Ecto neural progenitor cell (in vitro differentiated cells): Measurements from ENCODE around the gene FEN1.

Source experiments
- DNase-seq: peaks from one replicate; pipeline ENCODE4 v3.0.0-alpha.2; 2018; ENCODE audit warnings: low spot score

FEN1 gene

GRCh38 chr11:61757213-61757862 is 35.4 kb upstream of the FEN1 start:
- DNase-seq = no peak

GRCh38 chr11:61760946-61761345 is 31.8 kb upstream of the FEN1 start:
- DNase-seq = no peak

GRCh38 chr11:61761440-61762222 is 31.1 kb upstream of the FEN1 start:
- no peak for DNase-seq

- DNase-seq = no peak
These were observed 30.5 kb upstream of the FEN1 start for GRCh38 chr11:61762223-61762615.

- no peak for DNase-seq
These were observed 29.9 kb upstream of the FEN1 start for GRCh38 chr11:61762798-61763197.

- DNase-seq = no peak
These were observed 28.6 kb upstream of the FEN1 start for GRCh38 chr11:61763930-61764605.

GRCh38 chr11:61764606-61765260 is 28.0 kb upstream of the FEN1 start:
- no peak for DNase-seq

- no peak for DNase-seq
These were observed 27.0 kb upstream of the FEN1 start for GRCh38 chr11:61765550-61766253.

GRCh38 chr11:61766353-61766841 is 26.3 kb upstream of the FEN1 start:
- DNase-seq = no peak

- DNase-seq = no peak
These were observed 24.2 kb upstream of the FEN1 start for GRCh38 chr11:61768376-61769076.

- DNase-seq = peak; percentile 59
These were observed 23.4 kb upstream of the FEN1 start for GRCh38 chr11:61769169-61769920.

GRCh38 chr11:61769946-61770683 is 22.6 kb upstream of the FEN1 start:
- no peak for DNase-seq

GRCh38 chr11:61771195-61771894 is 21.4 kb upstream of the FEN1 start:
- DNase-seq = no peak

- no peak for DNase-seq
These were observed 20.7 kb upstream of the FEN1 start for GRCh38 chr11:61771985-61772455.

- DNase-seq = no peak
These were observed 19.4 kb upstream of the FEN1 start for GRCh38 chr11:61773356-61773755.

- no peak for DNase-seq
These were observed 18.9 kb upstream of the FEN1 start for GRCh38 chr11:61773809-61774208.

GRCh38 chr11:61774411-61774810 is 18.3 kb upstream of the FEN1 start:
- DNase-seq = no peak

- no peak for DNase-seq
These were observed 17.6 kb upstream of the FEN1 start for GRCh38 chr11:61775106-61775505.
